ENCODE results near the gene KLHL6.

Gene KLHL6

DNA sequence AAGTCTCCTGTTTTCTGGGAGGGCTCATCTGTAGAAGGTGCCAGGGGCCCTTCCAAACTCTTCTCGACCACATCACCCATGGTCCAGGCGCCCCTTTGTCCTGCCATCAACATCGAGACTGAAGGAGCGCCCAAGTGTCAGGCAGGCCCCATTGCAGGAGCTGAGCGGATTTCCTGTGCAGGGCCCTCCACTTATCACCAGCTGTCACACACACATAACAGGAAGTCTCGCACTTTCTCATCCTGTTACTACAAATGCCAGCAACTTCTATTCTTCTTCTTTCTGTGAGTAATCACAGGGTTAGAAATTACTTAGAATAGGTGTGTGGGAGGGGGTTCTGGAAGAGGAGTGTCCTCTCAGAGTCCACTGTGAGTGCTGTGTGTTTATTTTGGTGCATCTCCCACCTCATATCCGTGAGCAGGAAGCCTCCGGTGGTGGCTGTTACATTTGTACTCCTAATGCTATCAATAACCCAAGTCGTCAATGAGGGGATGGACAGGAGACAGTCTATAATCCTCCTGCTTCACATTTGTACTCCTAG is at the start of gene KLHL6:
Gene KLHL6, minus strand, starts transcription at position 166 of the 541 bp plus-strand sequence. Its CDS starts 53 bp downstream, at position 113.
- no peak for DNase-seq (ENCODE audit: low read depth, low spot score)
- Histone ChIP-seq H3K4me3 (ENCODE audit: low read length) (no peak within 1 kb of the TSS), H3K27me3 (ENCODE audit: control insufficient read depth, insufficient read depth, low read length) (no peaks in the 10 kb centered on the region), H3K27ac (ENCODE audit: low read length) (no peak within 1 kb of the TSS), H3K4me1 (ENCODE audit: control insufficient read depth, insufficient read depth, low read length) (no peaks in the 10 kb centered on the region), H3K9me3 (ENCODE audit: control insufficient read depth, insufficient read depth, low read length) (no peaks in the 10 kb centered on the region), H3K36me3 (ENCODE audit: control insufficient read depth, insufficient read depth, low read length) (no peaks in the 10 kb centered on the region)
- no CpG with 5 or more reads among the region's 9 CpGs for WGBS (ENCODE audit: insufficient coverage, insufficient read length)

- H3K27me3 ChIP-seq (ENCODE audit: control insufficient read depth, insufficient read depth, low read length): no peaks in the 10 kb centered on the region
Observed at GRCh38 chr3:183597959-183598358, 42.5 kb upstream of the KLHL6 start.

DNA sequence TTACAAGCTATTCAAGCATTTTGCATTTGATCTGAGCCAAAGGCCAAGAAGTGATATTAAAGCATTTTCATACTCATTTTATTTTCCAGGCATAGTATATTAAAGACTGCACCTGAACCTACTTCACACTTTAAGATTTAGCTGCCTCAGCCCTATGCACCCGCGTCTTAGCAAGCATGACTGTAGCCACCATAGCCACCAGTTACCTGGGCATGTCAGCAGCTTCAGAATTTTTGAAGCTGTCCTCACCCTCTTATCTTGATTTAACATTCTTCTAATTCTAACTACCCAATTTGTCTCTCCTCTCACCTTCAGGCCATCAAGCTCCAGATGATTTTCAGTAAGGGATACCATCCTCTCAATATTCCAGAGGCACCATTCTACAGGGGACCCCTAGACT is 39.1 kb upstream of the KLHL6 start:
- Histone ChIP-seq H3K4me1 (ENCODE audit: control insufficient read depth, insufficient read depth, low read length) (peaks cover 6% of the 10 kb centered on the region; the same call in 1 of the 2 replicates), H3K27me3 (ENCODE audit: control insufficient read depth, insufficient read depth, low read length) (no peaks in the 10 kb centered on the region), H3K9me3 (ENCODE audit: control insufficient read depth, insufficient read depth, low read length) (no peaks in the 10 kb centered on the region), H3K27ac (ENCODE audit: low read length) (no peak overlapping the region), H3K4me3 (ENCODE audit: low read length) (no peak overlapping the region), H3K36me3 (ENCODE audit: control insufficient read depth, insufficient read depth, low read length) (no peaks in the 10 kb centered on the region)
- DNase-seq (ENCODE audit: low read depth, low spot score): no peak
- WGBS (ENCODE audit: insufficient coverage, insufficient read length): no CpG with 5 or more reads among the region's 2 CpGs

More at GRCh38 chr3:183597959-183598358, 42.5 kb upstream of the KLHL6 start:
- Histone ChIP-seq H3K27ac (ENCODE audit: low read length) (no peak overlapping the region), H3K4me1 (ENCODE audit: control insufficient read depth, insufficient read depth, low read length) (no peaks in the 10 kb centered on the region), H3K36me3 (ENCODE audit: control insufficient read depth, insufficient read depth, low read length) (no peaks in the 10 kb centered on the region), H3K9me3 (ENCODE audit: control insufficient read depth, insufficient read depth, low read length) (no peaks in the 10 kb centered on the region), H3K4me3 (ENCODE audit: low read length) (no peak overlapping the region)
- no peak for DNase-seq (ENCODE audit: low read depth, low spot score)
- no CpG with 5 or more reads among the region's 1 CpG for WGBS (ENCODE audit: insufficient coverage, insufficient read length)

DNA sequence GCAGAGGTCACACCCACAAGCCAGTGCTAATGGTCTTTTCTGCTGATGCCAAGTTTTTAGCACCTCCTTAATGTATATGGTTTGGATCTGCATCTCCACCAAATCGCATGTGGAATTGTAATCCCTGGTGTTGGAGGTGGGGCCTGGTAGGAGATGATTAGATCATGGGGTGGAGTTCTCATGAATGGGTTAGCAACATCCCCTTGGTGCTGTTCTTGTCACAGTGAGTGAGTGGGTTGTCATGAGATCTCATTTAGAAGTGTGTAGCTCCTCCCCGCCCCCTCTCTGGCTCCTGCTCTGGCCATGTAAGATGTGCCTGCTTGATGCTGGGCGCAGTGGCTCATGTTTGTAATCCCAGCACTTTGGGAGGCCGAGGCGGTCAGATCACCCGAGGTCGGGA is 37.3 kb upstream of the KLHL6 start:
- Histone ChIP-seq H3K36me3 (ENCODE audit: control insufficient read depth, insufficient read depth, low read length) (no peaks in the 10 kb centered on the region), H3K9me3 (ENCODE audit: control insufficient read depth, insufficient read depth, low read length) (no peaks in the 10 kb centered on the region), H3K4me1 (ENCODE audit: control insufficient read depth, insufficient read depth, low read length) (peaks cover 6% of the 10 kb centered on the region; the same call in 1 of the 2 replicates), H3K27me3 (ENCODE audit: control insufficient read depth, insufficient read depth, low read length) (no peaks in the 10 kb centered on the region), H3K4me3 (ENCODE audit: low read length) (no peak overlapping the region), H3K27ac (ENCODE audit: low read length) (no peak overlapping the region)
- DNase-seq (ENCODE audit: low read depth, low spot score): no peak
- no CpG with 5 or more reads among the region's 7 CpGs for WGBS (ENCODE audit: insufficient coverage, insufficient read length)

- no peaks in the 10 kb centered on the region for H3K27me3 ChIP-seq (ENCODE audit: control insufficient read depth, insufficient read depth, low read length)
- H3K4me3 ChIP-seq (ENCODE audit: low read length): no peak overlapping the region
- no peaks in the 10 kb centered on the region for H3K9me3 ChIP-seq (ENCODE audit: control insufficient read depth, insufficient read depth, low read length)
- DNase-seq (ENCODE audit: low read depth, low spot score): no peak
- no peaks in the 10 kb centered on the region for H3K36me3 ChIP-seq (ENCODE audit: control insufficient read depth, insufficient read depth, low read length)
- no peak overlapping the region for H3K27ac ChIP-seq (ENCODE audit: low read length)
- 100% methylated on average over 2 of the region's 6 CpGs for WGBS (ENCODE audit: insufficient coverage, insufficient read length)
- peaks cover 6% of the 10 kb centered on the region; the same call in 1 of the 2 replicates for H3K4me1 ChIP-seq (ENCODE audit: control insufficient read depth, insufficient read depth, low read length)
Observed at GRCh38 chr3:183591881-183592521, 36.5 kb upstream of the KLHL6 start.

DNA sequence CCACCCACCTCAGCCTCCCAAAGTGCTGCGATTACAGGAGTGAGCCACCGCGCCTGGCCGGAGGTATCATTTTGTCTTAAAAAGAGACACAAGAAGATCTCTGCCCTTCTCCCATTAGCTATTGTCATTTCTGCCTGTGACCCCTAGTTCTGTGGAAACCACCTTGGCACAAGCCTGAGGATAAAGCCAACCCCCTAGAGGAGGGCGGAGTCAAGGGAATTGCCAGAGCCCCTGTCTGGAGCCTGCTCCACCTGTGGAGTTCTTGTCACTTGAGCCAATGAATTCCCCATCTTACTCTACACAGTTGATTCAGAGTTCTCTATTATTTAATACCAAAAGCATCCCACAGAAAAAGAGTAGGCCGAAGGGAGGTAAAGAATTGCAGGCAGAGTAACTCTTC is 34.9 kb upstream of the KLHL6 start:
- WGBS (ENCODE audit: insufficient coverage, insufficient read length): no CpG with 5 or more reads among the region's 6 CpGs
- Histone ChIP-seq H3K27ac (ENCODE audit: low read length) (no peak overlapping the region), H3K36me3 (ENCODE audit: control insufficient read depth, insufficient read depth, low read length) (no peaks in the 10 kb centered on the region), H3K9me3 (ENCODE audit: control insufficient read depth, insufficient read depth, low read length) (no peaks in the 10 kb centered on the region), H3K4me1 (ENCODE audit: control insufficient read depth, insufficient read depth, low read length) (peaks cover 6% of the 10 kb centered on the region; the same call in 1 of the 2 replicates), H3K27me3 (ENCODE audit: control insufficient read depth, insufficient read depth, low read length) (no peaks in the 10 kb centered on the region), H3K4me3 (ENCODE audit: low read length) (no peak overlapping the region)
- no peak for DNase-seq (ENCODE audit: low read depth, low spot score)

DNA sequence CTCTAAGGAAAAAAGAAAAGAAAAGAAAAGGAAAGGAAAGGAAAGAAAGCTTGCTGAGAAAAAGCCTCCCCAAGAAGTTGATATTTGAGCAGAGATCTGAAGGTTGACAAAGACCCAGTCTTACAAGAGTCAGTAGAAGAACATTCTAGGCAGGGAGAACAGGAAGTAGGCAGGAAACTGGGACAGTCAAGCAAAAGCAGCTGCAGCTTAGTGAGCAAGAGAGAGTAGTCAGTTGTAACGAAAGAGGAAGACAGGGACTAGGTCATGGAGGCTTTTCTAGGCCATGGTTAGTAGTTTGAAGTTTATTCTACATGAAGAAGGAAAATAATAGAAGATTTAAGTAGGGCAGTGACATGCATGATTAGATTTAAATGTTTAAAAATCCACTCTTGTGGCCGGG is 31.8 kb upstream of the KLHL6 start:
- Histone ChIP-seq H3K4me3 (ENCODE audit: low read length) (no peak overlapping the region), H3K9me3 (ENCODE audit: control insufficient read depth, insufficient read depth, low read length) (no peaks in the 10 kb centered on the region), H3K36me3 (ENCODE audit: control insufficient read depth, insufficient read depth, low read length) (no peaks in the 10 kb centered on the region), H3K27ac (ENCODE audit: low read length) (no peak overlapping the region), H3K27me3 (ENCODE audit: control insufficient read depth, insufficient read depth, low read length) (no peaks in the 10 kb centered on the region), H3K4me1 (ENCODE audit: control insufficient read depth, insufficient read depth, low read length) (peaks cover 7% of the 10 kb centered on the region; the same call in 1 of the 2 replicates)
- no CpG with 5 or more reads among the region's 2 CpGs for WGBS (ENCODE audit: insufficient coverage, insufficient read length)
- no peak for DNase-seq (ENCODE audit: low read depth, low spot score)

- DNase-seq (ENCODE audit: low read depth, low spot score): no peak
Observed at GRCh38 chr3:183586477-183586876, 31.0 kb upstream of the KLHL6 start.

GRCh38 chr3:183584914-183585280 is 29.4 kb upstream of the KLHL6 start:
- H3K36me3 ChIP-seq (ENCODE audit: control insufficient read depth, insufficient read depth, low read length): no peaks in the 10 kb centered on the region
- no peak overlapping the region for H3K27ac ChIP-seq (ENCODE audit: low read length)
- no peaks in the 10 kb centered on the region for H3K27me3 ChIP-seq (ENCODE audit: control insufficient read depth, insufficient read depth, low read length)
- H3K4me3 ChIP-seq (ENCODE audit: low read length): no peak overlapping the region
- no peaks in the 10 kb centered on the region for H3K9me3 ChIP-seq (ENCODE audit: control insufficient read depth, insufficient read depth, low read length)
- peaks cover 2% of the 10 kb centered on the region; the same call in 1 of the 2 replicates for H3K4me1 ChIP-seq (ENCODE audit: control insufficient read depth, insufficient read depth, low read length)
- no peak for DNase-seq (ENCODE audit: low read depth, low spot score)
- WGBS (ENCODE audit: insufficient coverage, insufficient read length): no CpG with 5 or more reads among the region's 3 CpGs

More at GRCh38 chr3:183586477-183586876, 31.0 kb upstream of the KLHL6 start:
- H3K9me3 ChIP-seq (ENCODE audit: control insufficient read depth, insufficient read depth, low read length): no peaks in the 10 kb centered on the region
- peaks cover 4% of the 10 kb centered on the region; the same call in 1 of the 2 replicates for H3K4me1 ChIP-seq (ENCODE audit: control insufficient read depth, insufficient read depth, low read length)
- H3K4me3 ChIP-seq (ENCODE audit: low read length): no peak overlapping the region
- no peaks in the 10 kb centered on the region for H3K27me3 ChIP-seq (ENCODE audit: control insufficient read depth, insufficient read depth, low read length)
- H3K36me3 ChIP-seq (ENCODE audit: control insufficient read depth, insufficient read depth, low read length): no peaks in the 10 kb centered on the region
- WGBS (ENCODE audit: insufficient coverage, insufficient read length): no CpG with 5 or more reads among the region's 5 CpGs
- no peak overlapping the region for H3K27ac ChIP-seq (ENCODE audit: low read length)

GRCh38 chr3:183584246-183584913 is 28.9 kb upstream of the KLHL6 start:
- no CpG with 5 or more reads among the region's 7 CpGs for WGBS (ENCODE audit: insufficient coverage, insufficient read length)
- H3K4me3 ChIP-seq (ENCODE audit: low read length): no peak overlapping the region
- H3K27ac ChIP-seq (ENCODE audit: low read length): no peak overlapping the region
- DNase-seq (ENCODE audit: low read depth, low spot score): no peak
- no peaks in the 10 kb centered on the region for H3K27me3 ChIP-seq (ENCODE audit: control insufficient read depth, insufficient read depth, low read length)
- peaks cover 2% of the 10 kb centered on the region; the same call in 1 of the 2 replicates for H3K4me1 ChIP-seq (ENCODE audit: control insufficient read depth, insufficient read depth, low read length)
- no peaks in the 10 kb centered on the region for H3K9me3 ChIP-seq (ENCODE audit: control insufficient read depth, insufficient read depth, low read length)
- H3K36me3 ChIP-seq (ENCODE audit: control insufficient read depth, insufficient read depth, low read length): no peaks in the 10 kb centered on the region
